Measurements from ENCODE around the gene FOXJ3.

FOXJ3 gene

GRCh38 chr1:42152907-42153600 is 182.0 kb downstream of the FOXJ3 start, which contains the start of gene GUCA2B:
GUCA2B (plus strand) TSS chr1:42153410; CDS start chr1:42153451, 41 bp downstream.
- Histone ChIP-seq H3K36me3 (ENCODE audit: low read length) (no peaks in the 10 kb centered on the region), H3F3A (ENCODE audit: insufficient read depth) (no peaks in the 10 kb centered on the region), H3K9ac (ENCODE audit: low read length) (no peak within 1 kb of the TSS), H2AFZ (ENCODE audit: low read depth, low read length, severe bottlenecking) (no peak within 1 kb of the TSS), H3K27me3 (ENCODE audit: low read length) (no peaks in the 10 kb centered on the region), H3K9me2 (replicated peaks; ENCODE audit: insufficient read depth, low read length) (no peaks in the 10 kb centered on the region), H3K79me2 (ENCODE audit: insufficient read depth, low read length) (no peaks in the 10 kb centered on the region), H3K4me2 (ENCODE audit: low read depth, low read length, poor library complexity, severe bottlenecking) (no peak within 1 kb of the TSS), H3K27ac (ENCODE audit: low read depth, low read length) (no peak within 1 kb of the TSS), H4K20me1 (ENCODE audit: low read depth, low read length) (no peaks in the 10 kb centered on the region), H3K4me3 (ENCODE audit: insufficient read depth, low read length, poor library complexity, severe bottlenecking) (no peak within 1 kb of the TSS), H3K9me3 (ENCODE audit: insufficient read depth, low read length) (no peaks in the 10 kb centered on the region)
- TF ChIP-seq, protein P1, sequence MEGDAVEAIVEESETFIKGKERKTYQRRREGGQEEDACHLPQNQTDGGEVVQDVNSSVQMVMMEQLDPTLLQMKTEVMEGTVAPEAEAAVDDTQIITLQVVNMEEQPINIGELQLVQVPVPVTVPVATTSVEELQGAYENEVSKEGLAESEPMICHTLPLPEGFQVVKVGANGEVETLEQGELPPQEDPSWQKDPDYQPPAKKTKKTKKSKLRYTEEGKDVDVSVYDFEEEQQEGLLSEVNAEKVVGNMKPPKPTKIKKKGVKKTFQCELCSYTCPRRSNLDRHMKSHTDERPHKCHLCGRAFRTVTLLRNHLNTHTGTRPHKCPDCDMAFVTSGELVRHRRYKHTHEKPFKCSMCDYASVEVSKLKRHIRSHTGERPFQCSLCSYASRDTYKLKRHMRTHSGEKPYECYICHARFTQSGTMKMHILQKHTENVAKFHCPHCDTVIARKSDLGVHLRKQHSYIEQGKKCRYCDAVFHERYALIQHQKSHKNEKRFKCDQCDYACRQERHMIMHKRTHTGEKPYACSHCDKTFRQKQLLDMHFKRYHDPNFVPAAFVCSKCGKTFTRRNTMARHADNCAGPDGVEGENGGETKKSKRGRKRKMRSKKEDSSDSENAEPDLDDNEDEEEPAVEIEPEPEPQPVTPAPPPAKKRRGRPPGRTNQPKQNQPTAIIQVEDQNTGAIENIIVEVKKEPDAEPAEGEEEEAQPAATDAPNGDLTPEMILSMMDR (IDR thresholded peaks at IDR 0.05; ENCODE audit: insufficient read depth, low read length, poor library complexity, severe bottlenecking), result no peak
- no peak for TF ChIP-seq EZH2phosphoT487 (conservative IDR thresholded peaks at IDR 0.05; ENCODE audit: low read length)

DNA sequence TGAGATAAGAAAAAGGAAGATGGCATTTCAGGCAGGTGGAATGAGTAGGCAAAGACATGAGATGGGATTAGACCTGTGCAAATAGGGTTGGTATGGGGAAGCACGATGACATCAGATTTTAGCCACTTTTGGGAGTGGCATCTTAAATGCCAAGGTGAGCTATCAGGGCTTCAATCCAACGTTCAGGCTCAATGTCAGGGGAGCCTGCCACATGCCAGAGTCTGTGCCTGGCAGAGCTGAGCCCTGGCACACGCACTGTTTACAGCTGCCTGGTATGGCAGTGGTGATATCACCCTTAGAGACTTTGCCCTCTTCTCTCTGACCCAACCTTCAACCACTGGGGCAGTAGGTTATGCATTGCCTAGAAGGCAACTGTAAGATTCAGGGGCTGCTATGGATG is 182.9 kb downstream of the FOXJ3 start:
- Histone ChIP-seq H2AFZ (ENCODE audit: low read depth, low read length, severe bottlenecking) (no peak overlapping the region), H3F3A (ENCODE audit: insufficient read depth) (no peaks in the 10 kb centered on the region), H3K9me3 (ENCODE audit: insufficient read depth, low read length) (no peaks in the 10 kb centered on the region), H3K36me3 (ENCODE audit: low read length) (no peaks in the 10 kb centered on the region), H3K4me2 (ENCODE audit: low read depth, low read length, poor library complexity, severe bottlenecking) (no peak overlapping the region), H3K27ac (ENCODE audit: low read depth, low read length) (no peak overlapping the region), H3K4me3 (ENCODE audit: insufficient read depth, low read length, poor library complexity, severe bottlenecking) (no peak overlapping the region), H3K79me2 (ENCODE audit: insufficient read depth, low read length) (no peaks in the 10 kb centered on the region), H3K9ac (ENCODE audit: low read length) (no peak overlapping the region), H4K20me1 (ENCODE audit: low read depth, low read length) (no peaks in the 10 kb centered on the region), H3K27me3 (ENCODE audit: low read length) (no peaks in the 10 kb centered on the region), H3K9me2 (replicated peaks; ENCODE audit: insufficient read depth, low read length) (no peaks in the 10 kb centered on the region)
- TF ChIP-seq, protein P1 (IDR thresholded peaks at IDR 0.05; ENCODE audit: insufficient read depth, low read length, poor library complexity, severe bottlenecking), result no peak
- no peak for TF ChIP-seq EZH2phosphoT487 (conservative IDR thresholded peaks at IDR 0.05; ENCODE audit: low read length)

GRCh38 chr1:42150651-42151050 is 184.4 kb downstream of the FOXJ3 start:
- TF ChIP-seq EZH2phosphoT487 (conservative IDR thresholded peaks at IDR 0.05; ENCODE audit: low read length), result no peak
- TF ChIP-seq, protein P1 (IDR thresholded peaks at IDR 0.05; ENCODE audit: insufficient read depth, low read length, poor library complexity, severe bottlenecking), result no peak
- Histone ChIP-seq H3K9me3 (ENCODE audit: insufficient read depth, low read length) (no peaks in the 10 kb centered on the region), H3K27me3 (ENCODE audit: low read length) (no peaks in the 10 kb centered on the region), H3K79me2 (ENCODE audit: insufficient read depth, low read length) (no peaks in the 10 kb centered on the region), H4K20me1 (ENCODE audit: low read depth, low read length) (no peaks in the 10 kb centered on the region), H3K36me3 (ENCODE audit: low read length) (no peaks in the 10 kb centered on the region), H3K27ac (ENCODE audit: low read depth, low read length) (no peak overlapping the region), H3K4me2 (ENCODE audit: low read depth, low read length, poor library complexity, severe bottlenecking) (no peak overlapping the region), H3K9ac (ENCODE audit: low read length) (no peak overlapping the region), H3K4me3 (ENCODE audit: insufficient read depth, low read length, poor library complexity, severe bottlenecking) (no peak overlapping the region), H2AFZ (ENCODE audit: low read depth, low read length, severe bottlenecking) (no peak overlapping the region), H3F3A (ENCODE audit: insufficient read depth) (no peaks in the 10 kb centered on the region), H3K9me2 (replicated peaks; ENCODE audit: insufficient read depth, low read length) (no peaks in the 10 kb centered on the region)

Data from SU-DHL-6 (cell line).